Measurements from ENCODE around the gene VAMP8.

- TF ChIP-seq GABPB1 (CRISPR knock-in tag; IDR thresholded peaks at IDR 0.05) (no peak), ZNF232 (CRISPR knock-in tag; IDR thresholded peaks at IDR 0.05) (no peak), NFE2L1 (CRISPR knock-in tag; IDR thresholded peaks at IDR 0.05) (no peak), CTCF (IDR thresholded peaks at IDR 0.05) (no peak), USF1 (CRISPR knock-in tag; IDR thresholded peaks at IDR 0.05) (no peak), FOXK1 (CRISPR knock-in tag; IDR thresholded peaks at IDR 0.05) (no peak)
These were observed 14.2 kb downstream of the VAMP8 start for GRCh38 chr2:85591563-85591962.
